ENCODE results near the gene ADAMTSL4. TPM values are rescaled to one million over a fixed set of nuclear protein-coding genes. Genes with fewer than 3 reads are reported as not detected.
A peak's percentile ranks its signal among the peaks of the same experiment; 100 is the strongest.

The ADAMTSL4 gene
- total RNA-seq, 1 experiment from 2014 or later: not detected

- no peak for DNase-seq (ENCODE audit: low spot score)
- ChIA-PET CTCF (no interaction called here), POLR2A (ENCODE audit: low non-redundant PET) (interaction anchor here (0.8 kb wide), 1 partner anchor 33 kb away, joined by 3 read pairs; the partner anchor contains the start of gene FALEC)
- H3K27me3 ChIP-seq (replicated peaks; ENCODE audit: insufficient read depth, low read depth, low read length, poor library complexity): no peaks in the 10 kb centered on the region
- intact Hi-C loops (cut with micrococcal nuclease; ENCODE audit: unreplicated experiment): no loop called here
- no peak for TF ChIP-seq EZH2 (IDR thresholded peaks at IDR 0.05; ENCODE audit: borderline replicate concordance, low read depth, low read length, poor library complexity, severe bottlenecking)
- TF ChIP-seq, protein P1, sequence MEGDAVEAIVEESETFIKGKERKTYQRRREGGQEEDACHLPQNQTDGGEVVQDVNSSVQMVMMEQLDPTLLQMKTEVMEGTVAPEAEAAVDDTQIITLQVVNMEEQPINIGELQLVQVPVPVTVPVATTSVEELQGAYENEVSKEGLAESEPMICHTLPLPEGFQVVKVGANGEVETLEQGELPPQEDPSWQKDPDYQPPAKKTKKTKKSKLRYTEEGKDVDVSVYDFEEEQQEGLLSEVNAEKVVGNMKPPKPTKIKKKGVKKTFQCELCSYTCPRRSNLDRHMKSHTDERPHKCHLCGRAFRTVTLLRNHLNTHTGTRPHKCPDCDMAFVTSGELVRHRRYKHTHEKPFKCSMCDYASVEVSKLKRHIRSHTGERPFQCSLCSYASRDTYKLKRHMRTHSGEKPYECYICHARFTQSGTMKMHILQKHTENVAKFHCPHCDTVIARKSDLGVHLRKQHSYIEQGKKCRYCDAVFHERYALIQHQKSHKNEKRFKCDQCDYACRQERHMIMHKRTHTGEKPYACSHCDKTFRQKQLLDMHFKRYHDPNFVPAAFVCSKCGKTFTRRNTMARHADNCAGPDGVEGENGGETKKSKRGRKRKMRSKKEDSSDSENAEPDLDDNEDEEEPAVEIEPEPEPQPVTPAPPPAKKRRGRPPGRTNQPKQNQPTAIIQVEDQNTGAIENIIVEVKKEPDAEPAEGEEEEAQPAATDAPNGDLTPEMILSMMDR (conservative IDR thresholded peaks at IDR 0.05; ENCODE audit: low read depth, low read length): no peak
- no peaks in the 10 kb centered on the region for H3K9me3 ChIP-seq (ENCODE audit: low read depth, low read length, poor library complexity, severe bottlenecking)
- BruUV-seq (replicated peaks): no TSS peak
- peaks cover 10% of the 10 kb centered on the region for H3K4me1 ChIP-seq (ENCODE audit: insufficient read depth, low read length, poor library complexity, severe bottlenecking)
- H3K4me3 ChIP-seq (ENCODE audit: low read depth, low read length, poor library complexity, severe bottlenecking): peak overlapping the region; percentile 54
- H3K27ac ChIP-seq (ENCODE audit: low read depth, low read length, poor library complexity, severe bottlenecking): no peak overlapping the region
- no peaks in the 10 kb centered on the region for H3K36me3 ChIP-seq (ENCODE audit: insufficient read depth, low read length, poor library complexity, severe bottlenecking)
These were observed 930 bp upstream of the ADAMTSL4 start for GRCh38 chr1:150548324-150548631.

DNA sequence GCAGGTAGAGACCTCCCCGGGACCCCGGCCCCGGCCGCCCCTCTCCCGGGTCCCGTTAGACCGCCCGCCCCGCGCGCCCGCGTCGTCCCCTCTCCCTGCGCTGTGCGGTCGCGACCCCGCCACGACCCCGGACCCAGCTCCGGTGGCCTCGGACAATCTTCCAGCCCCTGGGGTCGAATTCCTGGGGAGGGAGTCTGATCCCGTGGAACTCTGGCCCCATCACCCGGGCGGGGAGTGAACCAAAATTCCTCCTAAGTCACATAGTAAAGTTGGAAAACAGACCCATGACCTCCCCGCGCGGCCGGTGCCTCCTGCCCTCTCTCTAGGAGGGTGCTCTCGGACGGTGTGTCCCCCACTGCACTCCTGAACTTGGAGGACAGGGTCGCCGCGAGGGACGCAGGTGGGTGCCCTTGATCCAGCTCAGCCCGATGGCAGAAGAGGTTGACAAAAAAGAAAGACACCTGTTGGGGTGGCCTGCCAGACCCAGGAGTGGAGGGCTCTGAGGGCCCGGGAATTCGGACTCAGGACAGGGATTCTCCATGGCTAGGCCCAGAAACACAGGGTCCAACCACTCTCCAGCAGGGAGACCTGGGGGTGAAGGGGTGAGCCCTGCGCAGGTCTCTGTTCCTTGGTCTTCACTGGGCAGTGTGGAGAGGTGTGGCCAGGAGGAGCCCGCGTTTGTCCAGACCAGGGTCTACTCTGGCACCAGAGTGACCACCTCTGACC is 451 bp downstream of the ADAMTSL4 start:
- Histone ChIP-seq H3K4me3 (ENCODE audit: low read depth, low read length, poor library complexity, severe bottlenecking) (peak overlapping the region; percentile 54), H3K27ac (ENCODE audit: low read depth, low read length, poor library complexity, severe bottlenecking) (no peak overlapping the region), H3K9me3 (ENCODE audit: low read depth, low read length, poor library complexity, severe bottlenecking) (no peaks in the 10 kb centered on the region), H3K27me3 (replicated peaks; ENCODE audit: insufficient read depth, low read depth, low read length, poor library complexity) (no peaks in the 10 kb centered on the region), H3K4me1 (ENCODE audit: insufficient read depth, low read length, poor library complexity, severe bottlenecking) (peaks cover 10% of the 10 kb centered on the region), H3K36me3 (ENCODE audit: insufficient read depth, low read length, poor library complexity, severe bottlenecking) (no peaks in the 10 kb centered on the region)
- CTCF ChIA-PET: interaction anchor here (1.0 kb wide), 1 partner anchor 11 kb away, joined by 5 read pairs; no protein-coding TSS in a partner anchor
- TF ChIP-seq, protein P1 (conservative IDR thresholded peaks at IDR 0.05; ENCODE audit: low read depth, low read length): no peak
- DNase-seq (ENCODE audit: low spot score): no peak
- POLR2A ChIA-PET (ENCODE audit: low non-redundant PET): no interaction called here
- no TSS peak for BruUV-seq (replicated peaks)
- intact Hi-C loops (cut with micrococcal nuclease; ENCODE audit: unreplicated experiment): no loop called here

GRCh38 chr1:150550222-150551050 is 1.2 kb downstream of the ADAMTSL4 start:
- no TSS peak for BruUV-seq (replicated peaks)
- no peak for DNase-seq (ENCODE audit: low spot score)
- Histone ChIP-seq H3K36me3 (ENCODE audit: insufficient read depth, low read length, poor library complexity, severe bottlenecking) (no peaks in the 10 kb centered on the region), H3K27ac (ENCODE audit: low read depth, low read length, poor library complexity, severe bottlenecking) (no peak overlapping the region), H3K4me1 (ENCODE audit: insufficient read depth, low read length, poor library complexity, severe bottlenecking) (peaks cover 10% of the 10 kb centered on the region), H3K27me3 (replicated peaks; ENCODE audit: insufficient read depth, low read depth, low read length, poor library complexity) (no peaks in the 10 kb centered on the region), H3K4me3 (ENCODE audit: low read depth, low read length, poor library complexity, severe bottlenecking) (no peak overlapping the region), H3K9me3 (ENCODE audit: low read depth, low read length, poor library complexity, severe bottlenecking) (no peaks in the 10 kb centered on the region)
- intact Hi-C loops (cut with micrococcal nuclease; ENCODE audit: unreplicated experiment): no loop called here
- TF ChIP-seq, protein P1 (conservative IDR thresholded peaks at IDR 0.05; ENCODE audit: low read depth, low read length): no peak
- TF ChIP-seq EZH2 (IDR thresholded peaks at IDR 0.05; ENCODE audit: borderline replicate concordance, low read depth, low read length, poor library complexity, severe bottlenecking): no peak
- ChIA-PET POLR2A (ENCODE audit: low non-redundant PET) (no interaction called here), CTCF (interaction anchor here (1.0 to 2.1 kb wide), 2 partner anchors 10 kb away, joined by 5 to 13 read pairs; no protein-coding TSS in a partner anchor)

Measured in A673 (cell line).